ENCODE measurements around the gene CSNK1E.

CSNK1E gene

GRCh38 chr22:38312261-38312800 is 4.9 kb downstream of the CSNK1E start:
- DNase-seq (ENCODE audit: extremely low spot score), result no peak
- no peak for TF ChIP-seq CTCF (IDR thresholded peaks at IDR 0.05; ENCODE audit: control extremely low read depth, extremely low read depth, low read depth, missing control alignments)
- ChIA-PET POLR2A (interaction anchor here (0.9 kb wide), 1 partner anchor 51 kb away, joined by 3 read pairs; no protein-coding TSS in a partner anchor), CTCF (interaction anchor here (0.7 to 2.1 kb wide), 3 partner anchors 14 to 260 kb away, joined by 3 to 5 read pairs (median 4); no protein-coding TSS in a partner anchor)

- ChIA-PET POLR2A (no interaction called here), CTCF (interaction anchor here (0.7 to 2.1 kb wide), 2 partner anchors 13 to 49 kb away, joined by 3 to 5 read pairs; no protein-coding TSS in a partner anchor)
- no peak for DNase-seq (ENCODE audit: extremely low spot score)
- TF ChIP-seq CTCF (IDR thresholded peaks at IDR 0.05; ENCODE audit: control extremely low read depth, extremely low read depth, low read depth, missing control alignments), result no peak
These were observed 6.0 kb downstream of the CSNK1E start for GRCh38 chr22:38311323-38311620.

- POLR2A ChIA-PET, result no interaction called here
- no peak for TF ChIP-seq CTCF (IDR thresholded peaks at IDR 0.05; ENCODE audit: control extremely low read depth, extremely low read depth, low read depth, missing control alignments)
These were observed 6.5 kb downstream of the CSNK1E start for GRCh38 chr22:38310518-38311322.

GRCh38 chr22:38309614-38310517 is 7.4 kb downstream of the CSNK1E start:
- ChIA-PET CTCF (no interaction called here), POLR2A (no interaction called here)
- no peak for DNase-seq (ENCODE audit: extremely low spot score)
- no peak for TF ChIP-seq CTCF (IDR thresholded peaks at IDR 0.05; ENCODE audit: control extremely low read depth, extremely low read depth, low read depth, missing control alignments)

More at GRCh38 chr22:38310518-38311322, 6.5 kb downstream of the CSNK1E start:
- DNase-seq (ENCODE audit: extremely low spot score), result no peak
- CTCF ChIA-PET, result interaction anchor here (0.7 to 2.1 kb wide), 2 partner anchors 12 to 49 kb away, joined by 3 to 5 read pairs; no protein-coding TSS in a partner anchor

- ChIA-PET CTCF (no interaction called here), POLR2A (no interaction called here)
- no peak for DNase-seq (ENCODE audit: extremely low spot score)
- TF ChIP-seq CTCF (IDR thresholded peaks at IDR 0.05; ENCODE audit: control extremely low read depth, extremely low read depth, low read depth, missing control alignments), result no peak
These were observed 8.3 kb downstream of the CSNK1E start for GRCh38 chr22:38308791-38309498.
